DND-41 (cell line): ENCODE data around the gene PPP1R16B.

Source experiments
- CTCF ChIP-seq: IDR thresholded peaks from 2 replicates; pipeline ENCODE4 v1.5.1; 2012; ENCODE audit warnings: borderline replicate concordance, low read length, moderate library complexity, mild to moderate bottlenecking; ENCODE audit not compliant: poor library complexity, severe bottlenecking; ENCODE audit errors: extremely low read depth
- EZH2 ChIP-seq: IDR thresholded peaks from 3 replicates; pipeline ENCODE4 v1.6.1; 2012; ENCODE audit warnings: borderline replicate concordance, low read depth, mild to moderate bottlenecking, moderate library complexity, low read length, inconsistent platforms; ENCODE audit not compliant: severe bottlenecking

- TF ChIP-seq CTCF (no peak), EZH2 (no peak)
These were observed 159.8 kb downstream of the PPP1R16B start for GRCh38 chr20:38965264-38965663.
